HepG2 (cell line): ENCODE measurements around the gene LRRIQ4. TPM values are rescaled to one million over a fixed set of nuclear protein-coding genes. Genes with fewer than 3 reads are reported as not detected.

Source experiments
- ATAC-seq: fragments of 200-7000 bp; cut with Tn5 transposase; 3 replicates; pipeline ENCODE4 v1.9.1; 2020; ENCODE audit warnings: mild to moderate bottlenecking, moderate library complexity
- BruUV-seq: library from RNA; stranded (reverse); fragments of 400-500 nt; replicated peaks from 2 replicates; lab custom pipeline; 2021; lab: Mats Ljungman, UMichigan
- CTCF ChIA-PET: fragments of 300-600 bp; formaldehyde crosslinking; extraction: SDS; loops from one replicate; lab custom pipeline; 2021; ENCODE audit warnings: low total read pairs, inconsistent platforms, low intra/inter-chr PET ratio; lab: Yijun Ruan, JAX
- POLR2A ChIA-PET: fragments of 350-600 bp; sonication (Branson Sonifier 250); formaldehyde crosslinking; loops from one replicate; lab custom pipeline; 2020; ENCODE audit warnings: antibody characterized with exemption, inconsistent platforms; lab: Yijun Ruan, JAX
- DNase-seq: peaks from one replicate; pipeline ENCODE4 v3.0.0-alpha.2; 2015; ENCODE audit warnings: low spot score
- FAIRE-seq: peaks from 3 replicates; lab custom pipeline; 2011; peaks lifted over from hg19 to GRCh38; lab: Jason Lieb, UNC
- H2AFZ ChIP-seq: one replicate; pipeline ENCODE4 v1.6.1; 2011; ENCODE audit warnings: low read length, inconsistent platforms
- H3K27ac ChIP-seq: fragments of 300-600 bp; 3 replicates; pipeline ENCODE4 v1.8.0; 2011; ENCODE audit warnings: mixed run types, mild to moderate bottlenecking, mixed read lengths, low read length, inconsistent platforms; ENCODE audit not compliant: insufficient read depth; ENCODE audit errors: extremely low read length
- H3K27me3 ChIP-seq, 2 experiments: fragments of 200-600 bp in 1 of 2; 2 replicates in 1 of 2; 3 replicates in 1 of 2; pipeline versions ENCODE4 v1.6.0 to v1.8.0; 2011; ENCODE audit warnings: low read length in 2 of 2, mild to moderate bottlenecking in 2 of 2, moderate library complexity in 2 of 2, inconsistent platforms in 1 of 2; ENCODE audit not compliant: insufficient read depth in 2 of 2, control insufficient read depth in 1 of 2
- H3K36me3 ChIP-seq, 2 experiments: fragments of 200-600 bp in 1 of 2; replicated peaks in 1 of 2; 2 replicates in 1 of 2; 3 replicates in 1 of 2; pipeline versions ENCODE4 v1.5.1 to v1.8.0; 2011; ENCODE audit warnings: low read length in 2 of 2, inconsistent platforms in 1 of 2; ENCODE audit not compliant: insufficient read depth in 2 of 2, control insufficient read depth in 1 of 2
- H3K4me1 ChIP-seq: 2 replicates; pipeline ENCODE4 v1.5.1; 2012; ENCODE audit warnings: low read length, inconsistent platforms; ENCODE audit not compliant: insufficient read depth
- H3K4me2 ChIP-seq: 2 replicates; pipeline ENCODE4 v1.6.0; 2011; ENCODE audit warnings: low read depth, low read length, inconsistent platforms
- H3K4me3 ChIP-seq, 3 experiments: fragments of 200-600 bp in 1 of 3; sonication (generic), shearing (Covaris generic) in 1 of 3; replicated peaks in 1 of 3; 2 replicates each; pipeline ENCODE4 v1.5.1; 2011 to 2016; ENCODE audit warnings: low read length in 3 of 3, inconsistent platforms in 2 of 3, low read depth in 2 of 3, mild to moderate bottlenecking in 2 of 3, control low read depth in 1 of 3, mixed read lengths in 1 of 3; ENCODE audit not compliant: insufficient read depth in 1 of 3
- H3K79me2 ChIP-seq: one replicate; pipeline ENCODE4 v1.6.1; 2011; ENCODE audit warnings: low read length, inconsistent platforms; ENCODE audit not compliant: insufficient read depth
- H3K9ac ChIP-seq: 2 replicates; pipeline ENCODE4 v1.6.0; 2011; ENCODE audit warnings: mild to moderate bottlenecking, low read depth, low read length, inconsistent platforms; ENCODE audit not compliant: insufficient read depth
- H3K9me3 ChIP-seq: 2 replicates; pipeline ENCODE4 v1.5.1; 2012; ENCODE audit warnings: mild to moderate bottlenecking, low read length
- H4K20me1 ChIP-seq: 2 replicates; pipeline ENCODE4 v1.6.0; 2011; ENCODE audit warnings: inconsistent platforms, mild to moderate bottlenecking, low read length, moderate library complexity; ENCODE audit not compliant: insufficient read depth
- ARNT2 ChIP-seq: sonication (generic); formaldehyde crosslinking; IDR thresholded peaks from 2 replicates; pipeline ENCODE4 v1.8.0; 2022; ENCODE audit warnings: mild to moderate bottlenecking, low read depth, missing genetic modification reagents, moderate library complexity
- ATAD3A ChIP-seq: sonication (generic); formaldehyde crosslinking; IDR thresholded peaks from 2 replicates; pipeline ENCODE4 v1.4.0; 2020; ENCODE audit warnings: missing genetic modification reagents
- KAT8 ChIP-seq: IDR thresholded peaks from 2 replicates; pipeline ENCODE4 v1.6.1; 2016; ENCODE audit warnings: missing genetic modification reagents, missing compliant biosample characterization
- MEIS1 ChIP-seq: sonication (generic); formaldehyde crosslinking; IDR thresholded peaks from 2 replicates; pipeline ENCODE4 v1.9.0; 2021; ENCODE audit warnings: mild to moderate bottlenecking, missing genetic modification reagents, moderate library complexity, borderline replicate concordance
- MTA3 ChIP-seq: sonication (generic); formaldehyde crosslinking; IDR thresholded peaks from 2 replicates; pipeline ENCODE4 v1.4.0; 2020; ENCODE audit warnings: missing genetic modification reagents
- NFE2L1 ChIP-seq: sonication (generic); formaldehyde crosslinking; IDR thresholded peaks from 2 replicates; pipeline ENCODE4 v1.4.0; 2020; ENCODE audit warnings: missing genetic modification reagents, mild to moderate bottlenecking, borderline replicate concordance
- POLR2G ChIP-seq: fragments of 200-400 bp; formaldehyde crosslinking; IDR thresholded peaks from 2 replicates; pipeline ENCODE4 v1.6.1; 2018; ENCODE audit warnings: mild to moderate bottlenecking, low read depth, low read length, moderate library complexity
- PPARG ChIP-seq: conservative IDR thresholded peaks from 2 replicates; pipeline ENCODE4 v1.6.1; 2016; ENCODE audit warnings: missing biosample characterization, missing genetic modification reagents
- PRDM4 ChIP-seq: sonication (generic); formaldehyde crosslinking; IDR thresholded peaks from 2 replicates; pipeline ENCODE4 v1.9.0; 2021; ENCODE audit warnings: missing genetic modification reagents, borderline replicate concordance
- PTBP1 ChIP-seq: fragments of 200-400 bp; formaldehyde crosslinking; IDR thresholded peaks from 2 replicates; pipeline ENCODE4 v1.6.1; 2018; ENCODE audit warnings: low read length, low read depth; ENCODE audit not compliant: poor library complexity, severe bottlenecking
- RBM22 ChIP-seq: fragments of 200-400 bp; formaldehyde crosslinking; optimal IDR thresholded peaks from 2 replicates; pipeline ENCODE3; 2017; ENCODE audit warnings: mild to moderate bottlenecking, low read length, moderate library complexity
- SOX5 ChIP-seq: IDR thresholded peaks from 2 replicates; pipeline ENCODE4 v1.6.1; 2016; ENCODE audit warnings: borderline replicate concordance
- TFAP4 ChIP-seq: sonication (generic); IDR thresholded peaks from 2 replicates; pipeline ENCODE4 v1.6.1; 2016; ENCODE audit warnings: low read depth, borderline replicate concordance
- ZBTB25 ChIP-seq: IDR thresholded peaks from 2 replicates; pipeline ENCODE4 v1.6.1; 2018; ENCODE audit warnings: missing genetic modification reagents
- ZBTB7A ChIP-seq: sonication (generic); formaldehyde crosslinking; IDR thresholded peaks from 2 replicates; pipeline ENCODE4 v1.8.0; 2022; ENCODE audit warnings: mild to moderate bottlenecking, missing genetic modification reagents
- ZNF121 ChIP-seq: sonication (generic); formaldehyde crosslinking; IDR thresholded peaks from 2 replicates; pipeline ENCODE4 v1.5.0; 2020; ENCODE audit warnings: mild to moderate bottlenecking, missing genetic modification reagents
- ZNF17 ChIP-seq: sonication (generic); formaldehyde crosslinking; IDR thresholded peaks from 2 replicates; pipeline ENCODE4 v1.5.0; 2020; ENCODE audit warnings: mild to moderate bottlenecking, missing genetic modification reagents
- ZNF329 ChIP-seq: sonication (generic); formaldehyde crosslinking; IDR thresholded peaks from 2 replicates; pipeline ENCODE4 v1.9.0; 2021; ENCODE audit warnings: low read depth, mild to moderate bottlenecking, missing genetic modification reagents
- ZNF816 ChIP-seq: sonication (generic); formaldehyde crosslinking; IDR thresholded peaks from 2 replicates; pipeline ENCODE4 v1.8.0; 2022; ENCODE audit warnings: missing genetic modification reagents, mild to moderate bottlenecking, borderline replicate concordance
- WGBS: methylation state at CpG from one replicate; pipeline ENCODE4 v1.1.6; 2017; ENCODE audit warnings: low lambda C conversion rate; 5-methylcytosine and 5-hydroxymethylcytosine counted together
- in situ Hi-C: cut with HindIII; loops from 2 replicates; pipeline ENCODE4 v1.10.0; 2017; ENCODE audit warnings: low pct_unique_long_range_greater_than_20kb; ENCODE audit not compliant: extremely low pct_ligation_motif_present
- intact Hi-C: fragments of 100-400 bp; cut with micrococcal nuclease; formaldehyde crosslinking; loops from one replicate; pipeline ENCODE4 v1.10.0; 2022; ENCODE audit not compliant: unreplicated experiment
- polyA plus RNA-seq, 8 experiments: library from polyadenylated mRNA; depleted of rRNA in 3 of 8; stranded (reverse) in 7 of 8; unstranded in 1 of 8; fragments of >200 nt; fragmentation: Illumina TruSeq in 4 of 8; extraction: Trizol in 4 of 8; gene quantifications; 2 replicates each; pipeline versions ENCODE4 v1.2.1 to v1.2.3, GENCODE V29; 2011 to 2016; ENCODE audit warnings: low read depth in 4 of 8, missing spikeins in 1 of 8, mixed read lengths in 1 of 8; ENCODE audit not compliant: insufficient read depth in 1 of 8
- total RNA-seq, 5 experiments: library from RNA; depleted of rRNA; stranded (reverse); fragments of >200 nt; fragmentation: Illumina TruSeq; extraction: Trizol; gene quantifications; 2 replicates each; pipeline ENCODE4 v1.2.3, GENCODE V29; 2016; ENCODE audit warnings: low read depth in 1 of 5

LRRIQ4 gene
- total and polyA plus RNA-seq, 2 of the 13 experiments (the other 11 are each of a cell fraction or from before 2014, with no cell fraction given): not detected

- no peak for ATAC-seq
- peaks cover 30% of the 10 kb centered on the region for H3K79me2 ChIP-seq
Measured at GRCh38 chr3:169777822-169778221, 34.8 kb upstream of the LRRIQ4 start.

GRCh38 chr3:169780742-169781141 is 31.9 kb upstream of the LRRIQ4 start:
- no TSS peak for BruUV-seq
- peaks cover 3% of the 10 kb centered on the region; the same call in 1 of the 2 replicates for H3K4me1 ChIP-seq
- in situ Hi-C loops (no loop called here), intact Hi-C loops (no loop called here)
- no peak overlapping the region for H2AFZ ChIP-seq
- H3K27ac ChIP-seq: no peak overlapping the region
- H3K9ac ChIP-seq: no peak overlapping the region
- POLR2A ChIA-PET: no interaction called here
- FAIRE-seq (no peak), DNase-seq (no peak), ATAC-seq (no peak)
- 88% methylated on average over 2 of the region's 2 CpGs for WGBS
- H3K4me3 ChIP-seq: no peak overlapping the region
- no peaks in the 10 kb centered on the region for H3K27me3 ChIP-seq
- no peaks in the 10 kb centered on the region for H4K20me1 ChIP-seq
- H3K4me2 ChIP-seq: no peak overlapping the region
- peaks cover 11 to 58% of the 10 kb centered on the region in 2 experiments for H3K36me3 ChIP-seq
- CTCF ChIA-PET: no interaction called here
- peaks cover 6% of the 10 kb centered on the region for H3K79me2 ChIP-seq
- no peaks in the 10 kb centered on the region for H3K9me3 ChIP-seq
- TF ChIP-seq POLR2G: no peak
- no peak for TF ChIP-seq ZBTB25 (CRISPR knock-in tag)
- TF ChIP-seq PRDM4: no peak
- no peak for TF ChIP-seq SOX5 (CRISPR knock-in tag)
- TF ChIP-seq ZNF329 (CRISPR knock-in tag): no peak
- no peak for TF ChIP-seq PTBP1
- TF ChIP-seq ARNT2 (CRISPR knock-in tag): no peak
- TF ChIP-seq MTA3 (CRISPR knock-in tag): no peak
- TF ChIP-seq RBM22: no peak
- TF ChIP-seq NFE2L1 (CRISPR knock-in tag): no peak
- TF ChIP-seq ATAD3A (CRISPR knock-in tag): no peak
- TF ChIP-seq KAT8: no peak
- no peak for TF ChIP-seq TFAP4

More at GRCh38 chr3:169777822-169778221, 34.8 kb upstream of the LRRIQ4 start:
- peaks cover 13 to 48% of the 10 kb centered on the region in 2 experiments for H3K36me3 ChIP-seq
- BruUV-seq: no TSS peak
- peaks cover 0 to 2% of the 10 kb centered on the region in 2 experiments; a peak in 1 of 5 replicates for H3K27me3 ChIP-seq
- H3K4me3 ChIP-seq: no peak overlapping the region
- H2AFZ ChIP-seq: no peak overlapping the region
- TF ChIP-seq ZNF816 (CRISPR knock-in tag) (no peak), ZNF121 (CRISPR knock-in tag) (peak; percentile 55), MEIS1 (CRISPR knock-in tag) (no peak), ZNF17 (CRISPR knock-in tag) (no peak), PPARG (CRISPR knock-in tag) (no peak), ZBTB7A (CRISPR knock-in tag) (no peak), POLR2G (0 out of 2 replicates have a peak, but pooled peaks have one; percentile 24)
- ChIA-PET POLR2A (no interaction called here), CTCF (no interaction called here)
- in situ Hi-C loops: no loop called here
- no peak for DNase-seq
- no peak overlapping the region for H3K9ac ChIP-seq
- intact Hi-C loops: no loop called here
- H3K9me3 ChIP-seq: no peaks in the 10 kb centered on the region
- 100% methylated on average over 2 of the region's 4 CpGs for WGBS
- no peaks in the 10 kb centered on the region for H4K20me1 ChIP-seq
- H3K27ac ChIP-seq: no peak overlapping the region
- peaks cover 20% of the 10 kb centered on the region for H3K4me1 ChIP-seq
- H3K4me2 ChIP-seq: no peak overlapping the region
- FAIRE-seq: no peak
